Cardiac muscle cell (in vitro differentiated cells and primary cell): Measurements from ENCODE around the gene TMEM132C. TPM values are rescaled to one million over a fixed set of nuclear protein-coding genes. Genes with fewer than 3 reads are reported as not detected.
A peak's percentile ranks its signal among the peaks of the same experiment; 100 is the strongest.

Experiments
- DNase-seq, 2 donors: peaks; one replicate each; pipeline versions ENCODE4 v3.0.0 to v3.0.0-alpha.2; 2010 to 2017; ENCODE audit warnings: low read depth in 1 of 2, low spot score in 1 of 2
- H3K27ac ChIP-seq: fragments of 200-600 bp; sonication (generic); 2 replicates; pipeline ENCODE4 v1.5.1; 2016
- H3K27me3 ChIP-seq: fragments of 200-600 bp; sonication (generic); 2 replicates; pipeline ENCODE4 v1.6.0; 2016; ENCODE audit warnings: control low read depth
- H3K36me3 ChIP-seq: fragments of 200-600 bp; sonication (generic); 2 replicates; pipeline ENCODE4 v1.5.1; 2016; ENCODE audit warnings: control low read depth
- H3K4me1 ChIP-seq: fragments of 200-600 bp; sonication (generic); 2 replicates; pipeline ENCODE4 v1.8.1; 2017; ENCODE audit warnings: low read depth, mild to moderate bottlenecking, mixed run types
- H3K4me3 ChIP-seq: fragments of 200-600 bp; sonication (generic); 2 replicates; pipeline ENCODE4 v1.5.1; 2016; ENCODE audit warnings: mild to moderate bottlenecking
- H3K9me3 ChIP-seq: fragments of 200-600 bp; sonication (generic); 2 replicates; pipeline ENCODE4 v1.5.1; 2017; ENCODE audit warnings: low read depth, mild to moderate bottlenecking, control low read depth
- polyA plus RNA-seq: library from polyadenylated mRNA; unstranded; fragments of >200 nt; fragmentation: Nextera tagmentation; extraction: Ambion mirVana; gene quantifications from 2 replicates; pipeline ENCODE4 v1.2.1, GENCODE V29; 2016
- total RNA-seq: library from RNA; depleted of rRNA; stranded (reverse); fragments of >200 nt; gene quantifications from 2 replicates; pipeline ENCODE4 v1.2.3, GENCODE V29; 2016
- TF ChIP-seq, protein P1 (sequence below): IDR thresholded peaks from 2 replicates; pipeline ENCODE4 v1.5.1; 2012; ENCODE audit warnings: low read depth, mild to moderate bottlenecking, low read length

Gene TMEM132C
- total and polyA plus RNA-seq, 2 experiments from 2014 or later: 1.8 to 2.5 TPM

DNA sequence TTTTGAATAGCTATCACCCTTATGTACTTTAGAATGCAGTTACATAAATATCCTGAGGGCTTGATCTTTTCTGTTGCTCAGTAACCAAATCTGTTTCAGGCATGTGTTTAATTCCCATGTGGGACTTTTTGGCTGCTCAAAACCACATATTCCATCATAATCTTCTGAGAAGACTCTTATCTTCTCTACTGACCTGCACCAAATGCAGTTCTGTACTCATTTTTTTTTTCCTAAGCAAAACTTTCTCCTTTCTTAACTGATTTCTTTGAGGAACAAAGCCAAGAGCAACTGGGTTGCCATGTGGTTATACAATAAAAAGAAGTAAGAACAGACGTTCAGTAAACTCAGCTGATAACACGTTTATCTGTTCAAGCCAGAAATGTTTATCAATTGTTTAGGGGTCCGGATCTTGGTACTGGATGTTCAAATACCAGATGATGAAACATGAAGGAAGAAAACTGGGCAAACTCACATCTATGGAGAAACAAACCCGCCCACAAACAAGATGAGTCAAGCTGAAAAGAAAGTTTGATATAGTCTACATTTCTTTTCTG is 50.1 kb downstream of the TMEM132C start:
- H3K9me3 ChIP-seq: no peaks in the 10 kb centered on the region
- H3K27ac ChIP-seq: no peak overlapping the region

DNA sequence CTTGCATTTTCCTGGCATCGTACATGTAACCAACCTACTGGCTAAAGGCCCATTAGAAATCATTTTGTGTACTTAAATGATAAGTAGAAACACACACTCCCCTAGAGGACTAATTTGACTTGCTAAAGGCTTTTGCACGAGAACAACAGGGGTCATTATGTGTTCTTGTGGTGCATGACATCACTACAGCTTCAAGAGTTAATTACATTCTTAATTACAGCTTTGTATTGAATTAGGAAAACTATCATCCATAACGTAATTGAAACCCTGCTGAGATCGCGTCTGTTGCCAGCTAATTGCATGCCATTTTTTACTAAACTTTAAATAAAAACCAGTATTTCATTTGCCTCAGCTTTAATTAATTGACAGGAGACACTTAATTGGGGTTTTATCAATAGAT is 51.4 kb downstream of the TMEM132C start:
- Histone ChIP-seq H3K4me3 (no peak overlapping the region), H3K9me3 (no peaks in the 10 kb centered on the region), H3K27ac (no peak overlapping the region), H3K4me1 (peaks cover 29% of the 10 kb centered on the region), H3K27me3 (no peaks in the 10 kb centered on the region), H3K36me3 (no peaks in the 10 kb centered on the region)
- DNase-seq: no peak
- TF ChIP-seq, protein P1, sequence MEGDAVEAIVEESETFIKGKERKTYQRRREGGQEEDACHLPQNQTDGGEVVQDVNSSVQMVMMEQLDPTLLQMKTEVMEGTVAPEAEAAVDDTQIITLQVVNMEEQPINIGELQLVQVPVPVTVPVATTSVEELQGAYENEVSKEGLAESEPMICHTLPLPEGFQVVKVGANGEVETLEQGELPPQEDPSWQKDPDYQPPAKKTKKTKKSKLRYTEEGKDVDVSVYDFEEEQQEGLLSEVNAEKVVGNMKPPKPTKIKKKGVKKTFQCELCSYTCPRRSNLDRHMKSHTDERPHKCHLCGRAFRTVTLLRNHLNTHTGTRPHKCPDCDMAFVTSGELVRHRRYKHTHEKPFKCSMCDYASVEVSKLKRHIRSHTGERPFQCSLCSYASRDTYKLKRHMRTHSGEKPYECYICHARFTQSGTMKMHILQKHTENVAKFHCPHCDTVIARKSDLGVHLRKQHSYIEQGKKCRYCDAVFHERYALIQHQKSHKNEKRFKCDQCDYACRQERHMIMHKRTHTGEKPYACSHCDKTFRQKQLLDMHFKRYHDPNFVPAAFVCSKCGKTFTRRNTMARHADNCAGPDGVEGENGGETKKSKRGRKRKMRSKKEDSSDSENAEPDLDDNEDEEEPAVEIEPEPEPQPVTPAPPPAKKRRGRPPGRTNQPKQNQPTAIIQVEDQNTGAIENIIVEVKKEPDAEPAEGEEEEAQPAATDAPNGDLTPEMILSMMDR: no peak

More for the DNA sequence above, 50.1 kb downstream of the TMEM132C start:
- no peaks in the 10 kb centered on the region for H3K36me3 ChIP-seq
- no peaks in the 10 kb centered on the region for H3K27me3 ChIP-seq
- DNase-seq: peak in 1 of 2 donors; percentile 59
- H3K4me3 ChIP-seq: no peak overlapping the region
- peaks cover 38% of the 10 kb centered on the region for H3K4me1 ChIP-seq
- TF ChIP-seq, protein P1: no peak

DNA sequence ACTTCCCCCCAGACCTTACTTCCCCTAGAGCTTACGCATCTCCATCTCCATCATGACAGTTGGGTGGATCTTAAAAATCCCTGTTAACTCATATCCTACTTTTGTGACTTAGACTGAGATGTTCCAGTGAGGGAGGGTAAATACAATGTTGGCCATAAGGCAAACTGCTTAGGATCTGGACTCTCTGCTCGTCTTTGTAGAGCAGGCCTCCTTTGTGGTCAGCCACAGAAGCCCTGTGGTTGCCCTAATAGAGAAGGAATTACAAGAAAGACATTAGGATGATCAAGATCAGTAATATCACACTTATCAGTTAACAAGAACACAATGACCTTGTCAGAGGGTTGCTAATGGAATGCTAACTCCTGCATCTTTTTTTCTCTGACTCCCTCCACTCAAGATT is 52.0 kb downstream of the TMEM132C start:
- TF ChIP-seq, protein P1: no peak
- H3K27me3 ChIP-seq: no peaks in the 10 kb centered on the region
- H3K9me3 ChIP-seq: no peaks in the 10 kb centered on the region
- no peak for DNase-seq
- H3K4me3 ChIP-seq: no peak overlapping the region
- no peaks in the 10 kb centered on the region for H3K36me3 ChIP-seq
- H3K4me1 ChIP-seq: peaks cover 23% of the 10 kb centered on the region
- H3K27ac ChIP-seq: no peak overlapping the region

DNA sequence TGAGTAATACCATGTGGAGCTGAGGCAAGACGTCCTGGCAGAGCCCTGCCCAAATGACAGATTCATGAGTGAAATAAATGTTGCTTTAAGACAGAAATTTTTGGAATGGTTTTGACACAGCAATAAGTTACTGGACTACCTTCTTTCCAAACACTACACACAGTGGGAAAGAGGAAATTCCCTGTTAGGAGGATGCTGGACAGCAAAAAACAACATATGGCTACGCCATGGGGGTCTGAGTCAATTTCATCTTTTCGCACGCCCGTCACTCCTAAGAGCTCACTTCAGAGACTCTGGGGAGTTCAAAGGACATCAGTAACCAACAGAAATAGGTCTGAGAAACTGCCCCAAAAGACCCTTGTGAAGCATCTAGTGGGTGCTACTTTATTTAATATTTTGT is 55.4 kb downstream of the TMEM132C start:
- H3K27me3 ChIP-seq: no peaks in the 10 kb centered on the region
- H3K4me1 ChIP-seq: no peaks in the 10 kb centered on the region

DNA sequence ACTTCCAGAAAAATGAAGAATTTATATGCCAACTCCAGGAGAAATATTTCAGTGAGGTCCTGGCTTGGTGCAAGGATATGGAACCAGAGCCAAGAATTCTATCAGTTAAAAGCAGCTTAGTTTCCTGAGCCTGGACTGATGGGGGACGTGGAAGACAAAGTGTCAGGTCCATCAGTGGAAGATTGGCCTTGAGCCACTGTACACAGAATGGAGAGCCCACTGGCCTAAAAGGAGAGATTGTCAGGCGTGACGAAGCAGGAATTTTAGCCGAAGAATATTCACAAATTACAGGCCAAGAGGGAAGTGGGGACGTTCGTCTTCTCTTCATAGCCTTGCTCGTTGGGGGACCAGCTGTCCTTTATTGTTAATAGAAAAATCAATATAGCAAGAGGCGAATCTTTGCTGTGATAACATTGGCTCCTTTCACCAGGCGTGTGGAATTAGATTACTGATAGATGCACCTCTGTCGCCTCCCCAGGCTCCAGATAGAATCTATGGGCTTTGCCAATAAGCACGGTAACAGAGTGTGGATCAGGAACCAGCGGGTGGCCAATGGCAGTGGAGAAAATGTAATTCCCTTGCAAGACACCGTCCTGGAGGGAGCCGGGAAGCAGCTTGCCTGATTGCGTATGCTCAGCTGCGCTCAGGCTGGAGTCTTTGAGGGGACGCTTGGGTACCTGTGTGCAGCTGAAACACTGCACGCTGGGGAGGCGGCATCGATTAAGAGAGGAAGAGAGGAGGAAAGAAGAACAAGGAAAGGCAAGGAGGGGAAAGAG is 56.4 kb downstream of the TMEM132C start:
- H3K27ac ChIP-seq: no peak overlapping the region
- no peak for DNase-seq
- no peaks in the 10 kb centered on the region for H3K4me1 ChIP-seq
- H3K27me3 ChIP-seq: no peaks in the 10 kb centered on the region
- TF ChIP-seq, protein P1: no peak
- H3K4me3 ChIP-seq: no peak overlapping the region
- no peaks in the 10 kb centered on the region for H3K9me3 ChIP-seq
- no peaks in the 10 kb centered on the region for H3K36me3 ChIP-seq

More for the DNA sequence above, 55.4 kb downstream of the TMEM132C start:
- no peak for DNase-seq
- TF ChIP-seq, protein P1: no peak
- H3K36me3 ChIP-seq: no peaks in the 10 kb centered on the region
- H3K27ac ChIP-seq: no peak overlapping the region
- H3K4me3 ChIP-seq: no peak overlapping the region
- H3K9me3 ChIP-seq: no peaks in the 10 kb centered on the region
